Mesodermal cell (in vitro differentiated cells): ENCODE data around the gene CATSPERZ.

Experiments
- H3K27ac ChIP-seq: 2 replicates; pipeline ENCODE4 v1.7.0; 2013; ENCODE audit warnings: mild to moderate bottlenecking, low read depth, low read length, moderate library complexity; ENCODE audit not compliant: severe bottlenecking
- H3K36me3 ChIP-seq: 2 replicates; pipeline ENCODE4 v1.7.1; 2013; ENCODE audit warnings: mild to moderate bottlenecking, low read length, moderate library complexity; ENCODE audit not compliant: control insufficient read depth, insufficient read depth
- H3K4me1 ChIP-seq: one replicate; pipeline ENCODE4 v1.7.1; 2013; ENCODE audit warnings: mild to moderate bottlenecking, low read length; ENCODE audit not compliant: insufficient read depth, control insufficient read depth, poor library complexity, severe bottlenecking
- H3K4me3 ChIP-seq: 2 replicates; pipeline ENCODE4 v1.7.0; 2013; ENCODE audit warnings: low read length, control low read depth, mild to moderate bottlenecking; ENCODE audit not compliant: insufficient read depth, poor library complexity, severe bottlenecking; ENCODE audit errors: extremely low read depth
- H3K9me3 ChIP-seq: 2 replicates; pipeline ENCODE4 v1.7.1; 2013; ENCODE audit warnings: mild to moderate bottlenecking, low read length, moderate library complexity; ENCODE audit not compliant: control insufficient read depth
- WGBS, 2 experiments: methylation state at CpG; one replicate each; pipeline ENCODE4 v1.1.5; 2013; ENCODE audit warnings: missing lambda C conversion rate in 2 of 2; ENCODE audit not compliant: insufficient coverage in 2 of 2; 5-methylcytosine and 5-hydroxymethylcytosine counted together

CATSPERZ gene

DNA sequence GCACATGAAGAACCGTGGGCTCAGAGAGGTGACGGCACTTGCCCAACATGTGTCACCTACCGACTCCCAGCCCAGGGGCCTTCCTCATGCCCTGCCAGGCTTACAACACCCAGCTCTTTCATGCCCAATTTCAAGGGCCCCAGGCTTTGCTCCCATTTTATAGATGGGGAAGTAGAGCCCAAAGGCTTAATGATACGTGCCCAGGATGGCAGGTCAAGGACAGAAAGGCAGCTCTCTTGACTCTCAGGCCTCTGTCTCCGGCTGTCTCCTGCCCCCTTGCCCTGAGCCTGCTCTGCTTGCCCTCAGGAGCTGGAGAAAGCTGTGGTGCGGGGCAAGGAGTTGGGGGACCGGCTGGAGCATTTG lies 48.8 kb downstream of the CATSPERZ start:
- Histone ChIP-seq H3K4me3 (no peak overlapping the region), H3K9me3 (no peaks in the 10 kb centered on the region), H3K27ac (no peak overlapping the region), H3K4me1 (no peaks in the 10 kb centered on the region), H3K36me3 (no peaks in the 10 kb centered on the region)
- 92 to 97% methylated on average over 5 to 7 of the region's 7 CpGs for WGBS, 2 experiments

DNA sequence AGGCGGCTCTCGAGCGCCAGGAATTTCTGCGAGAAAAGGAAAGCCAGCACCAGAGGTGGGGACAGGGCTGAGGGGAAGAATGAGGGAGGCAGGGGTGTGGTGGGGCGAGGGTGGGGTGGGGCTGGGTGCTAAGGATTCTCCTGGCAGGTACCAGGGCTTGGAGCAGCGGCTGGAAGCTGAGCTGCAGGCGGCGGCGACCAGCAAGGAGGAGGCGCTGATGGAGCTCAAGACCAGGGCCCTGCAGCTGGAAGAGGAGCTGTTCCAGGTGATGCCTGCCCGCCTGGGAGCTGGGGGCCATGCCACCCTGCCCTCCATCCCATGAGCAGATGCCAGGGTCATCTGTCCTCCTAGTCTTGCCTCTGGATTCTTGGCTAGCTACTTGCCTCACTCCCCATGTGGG lies 49.2 kb downstream of the CATSPERZ start:
- no peaks in the 10 kb centered on the region for H3K4me1 ChIP-seq
- H3K9me3 ChIP-seq: no peaks in the 10 kb centered on the region
- no peak overlapping the region for H3K27ac ChIP-seq
- H3K36me3 ChIP-seq: no peaks in the 10 kb centered on the region
- H3K4me3 ChIP-seq: no peak overlapping the region
- 87 to 94% methylated on average over 7 to 11 of the region's 11 CpGs for WGBS, 2 experiments

DNA sequence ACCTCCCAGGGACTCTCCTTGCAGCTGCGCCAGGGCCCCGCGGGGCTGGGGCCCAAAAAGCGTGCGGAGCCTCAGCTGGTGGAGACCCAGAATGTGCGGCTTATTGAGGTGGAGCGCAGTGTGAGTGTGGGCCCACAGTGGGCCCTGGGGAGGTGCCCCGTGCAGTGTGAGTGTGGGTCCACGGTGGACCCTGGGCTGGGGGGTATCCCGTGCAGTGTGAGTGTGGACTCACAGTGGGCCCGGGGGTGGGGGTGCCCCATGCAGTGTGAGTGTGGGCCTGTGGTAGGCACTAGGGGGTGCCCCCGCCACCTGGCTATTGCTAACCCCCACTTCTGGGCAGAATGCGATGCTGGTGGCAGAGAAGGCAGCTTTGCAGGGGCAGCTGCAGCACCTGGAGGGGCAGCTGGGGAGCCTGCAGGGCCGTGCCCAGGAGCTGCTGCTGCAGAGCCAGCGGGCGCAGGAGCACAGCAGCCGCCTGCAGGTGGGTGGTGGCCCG lies 51.0 kb downstream of the CATSPERZ start:
- no peaks in the 10 kb centered on the region for H3K36me3 ChIP-seq
- H3K4me1 ChIP-seq: peaks cover 5% of the 10 kb centered on the region
- no peaks in the 10 kb centered on the region for H3K9me3 ChIP-seq
- no peak overlapping the region for H3K4me3 ChIP-seq
- 92 to 94% methylated on average over 17 of the region's 18 CpGs for WGBS, 2 experiments
- H3K27ac ChIP-seq: no peak overlapping the region

DNA sequence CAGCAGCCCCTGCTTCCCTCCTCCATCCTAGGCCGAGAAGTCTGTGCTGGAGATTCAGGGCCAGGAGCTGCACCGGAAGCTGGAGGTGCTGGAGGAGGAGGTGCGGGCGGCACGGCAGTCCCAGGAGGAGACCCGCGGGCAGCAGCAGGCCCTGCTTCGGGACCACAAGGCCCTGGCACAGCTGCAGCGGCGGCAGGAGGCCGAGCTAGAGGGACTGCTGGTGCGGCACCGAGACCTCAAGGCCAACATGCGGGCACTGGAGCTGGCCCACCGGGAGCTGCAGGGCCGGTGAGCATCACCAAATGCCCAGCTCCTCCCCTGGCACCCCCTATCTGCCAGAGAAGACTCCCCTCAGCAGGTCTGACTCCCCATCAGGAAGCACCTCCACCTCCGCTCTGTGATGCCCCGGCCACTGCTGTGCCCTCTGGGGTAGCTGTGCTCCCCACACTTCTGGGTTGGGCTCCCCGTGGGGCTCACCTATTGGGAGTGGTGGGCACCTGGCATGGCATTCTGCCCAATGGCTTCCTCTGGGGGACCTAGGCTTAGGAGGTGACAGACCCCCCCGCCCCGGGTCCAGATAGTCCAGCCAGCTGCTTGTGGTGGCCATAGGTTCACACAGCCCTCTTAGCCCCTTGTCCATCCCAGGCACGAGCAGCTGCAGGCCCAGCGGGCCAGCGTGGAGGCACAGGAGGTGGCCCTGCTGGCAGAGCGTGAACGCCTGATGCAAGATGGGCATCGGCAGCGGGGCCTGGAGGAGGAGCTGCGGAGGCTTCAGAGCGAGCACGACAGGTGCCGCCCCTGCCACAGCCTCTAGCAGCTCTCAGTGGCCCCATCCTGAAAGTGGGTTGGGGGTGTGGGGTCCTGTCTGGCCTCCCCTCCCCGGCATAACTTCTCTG lies 52.2 kb downstream of the CATSPERZ start:
- Histone ChIP-seq H3K27ac (no peak overlapping the region), H3K4me1 (peaks cover 14% of the 10 kb centered on the region), H3K9me3 (no peaks in the 10 kb centered on the region), H3K36me3 (no peaks in the 10 kb centered on the region), H3K4me3 (no peak overlapping the region)
- 91 to 95% methylated on average over 26 to 31 of the region's 33 CpGs for WGBS, 2 experiments

DNA sequence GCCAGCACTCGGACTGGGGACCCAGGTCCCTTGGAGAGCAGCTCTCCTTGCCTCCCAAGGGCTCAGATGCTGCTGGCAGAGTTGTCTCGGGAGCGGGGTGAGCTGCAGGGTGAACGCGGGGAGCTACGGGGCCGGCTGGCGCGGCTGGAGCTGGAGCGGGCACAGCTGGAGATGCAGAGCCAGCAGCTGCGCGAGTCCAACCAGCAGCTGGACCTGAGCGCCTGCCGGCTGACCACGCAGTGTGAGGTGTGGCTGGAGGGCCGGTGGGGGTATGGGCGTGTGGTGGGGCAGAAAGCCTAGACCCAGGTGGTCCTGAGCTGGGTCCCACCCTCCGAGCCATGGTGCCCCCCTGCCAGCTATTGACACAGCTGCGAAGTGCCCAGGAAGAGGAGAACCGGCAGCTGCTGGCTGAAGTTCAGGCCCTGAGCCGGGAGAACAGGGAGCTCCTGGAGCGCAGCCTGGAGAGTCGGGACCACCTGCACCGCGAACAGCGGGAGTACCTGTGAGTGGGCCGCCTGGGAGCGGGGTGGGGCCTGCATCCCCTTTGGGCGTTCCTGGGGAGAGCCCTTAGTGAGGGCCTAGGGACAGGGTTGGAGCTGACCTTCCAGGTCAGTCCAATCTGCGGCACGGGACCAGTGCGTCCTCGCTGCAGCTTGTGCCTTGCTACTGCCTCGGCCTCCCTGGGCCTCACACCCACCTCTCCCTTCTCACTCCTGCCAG lies 53.0 kb downstream of the CATSPERZ start:
- Histone ChIP-seq H3K4me1 (peaks cover 22% of the 10 kb centered on the region), H3K4me3 (no peak overlapping the region), H3K9me3 (no peaks in the 10 kb centered on the region), H3K27ac (no peak overlapping the region), H3K36me3 (no peaks in the 10 kb centered on the region)
- 93 to 95% methylated on average over 24 to 32 of the region's 34 CpGs for WGBS, 2 experiments

DNA sequence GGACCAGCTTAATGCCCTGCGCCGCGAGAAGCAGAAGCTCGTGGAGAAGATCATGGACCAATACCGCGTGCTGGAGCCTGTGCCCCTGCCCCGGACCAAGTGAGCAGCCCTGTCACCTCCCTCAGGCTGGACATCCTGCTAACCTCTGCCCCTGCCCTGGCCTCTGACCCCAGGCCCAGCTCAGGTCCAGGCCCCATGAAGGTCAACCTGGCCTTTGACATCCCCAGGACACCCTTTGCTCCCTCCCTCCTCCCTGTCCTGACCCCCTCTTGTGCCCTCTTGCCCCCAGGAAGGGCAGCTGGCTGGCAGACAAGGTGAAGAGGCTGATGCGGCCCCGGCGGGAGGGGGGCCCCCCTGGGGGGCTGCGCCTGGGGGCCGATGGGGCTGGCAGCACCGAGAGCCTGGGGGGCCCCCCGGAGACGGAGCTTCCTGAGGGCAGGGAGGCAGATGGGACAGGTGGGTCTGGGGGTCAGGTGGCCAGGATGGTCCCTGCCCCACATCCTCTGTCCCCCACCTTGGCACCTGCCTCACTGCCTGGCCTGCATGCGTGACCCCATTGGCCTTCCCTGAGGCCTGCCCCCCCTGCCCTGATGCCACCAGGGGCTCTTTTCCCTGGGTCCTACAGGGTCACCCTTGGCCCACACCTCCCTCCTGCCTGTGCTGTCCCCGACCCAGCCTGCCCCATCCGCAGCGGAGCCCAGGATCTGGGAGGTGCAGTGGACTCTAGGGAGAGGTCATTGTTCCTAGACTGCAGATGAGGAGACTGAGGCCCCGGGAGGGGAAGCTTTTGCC lies 53.8 kb downstream of the CATSPERZ start:
- Histone ChIP-seq H3K4me3 (no peak overlapping the region), H3K36me3 (no peaks in the 10 kb centered on the region), H3K27ac (no peak overlapping the region), H3K4me1 (peaks cover 28% of the 10 kb centered on the region), H3K9me3 (no peaks in the 10 kb centered on the region)
- whole genome bisulfite sequencing, 2 experiments: 94 to 95% methylated on average over 12 to 16 of the region's 20 CpGs
